Measurements from ENCODE around the gene CRYBB3. TPM values are rescaled to one million over a fixed set of nuclear protein-coding genes. Genes with fewer than 3 reads are reported as not detected.

Gene CRYBB3
- total RNA-seq, 4 donors from 2014 or later, result not detected

- Histone ChIP-seq H3K4me3 (replicated peaks in 1 of 3) (no peak overlapping the region), H3K4me1 (peaks cover 18 to 22% of the 10 kb centered on the region in 2 donors), H3K27me3 (no peaks in the 10 kb centered on the region), H3K27ac (peak overlapping the region in 2 of 3 donors; percentile 13 to 76), H3K9me3 (no peaks in the 10 kb centered on the region), H3K36me3 (peaks cover 15 to 30% of the 10 kb centered on the region in 2 donors)
- 60 to 65% methylated on average over 3 of the region's 3 CpGs for WGBS, 2 donors
- DNase-seq, result no peak
- intact Hi-C loops (cut with DNase I), result no loop called here
- TF ChIP-seq CTCF (IDR thresholded peaks at IDR 0.05) (no peak), POLR2A (IDR thresholded peaks at IDR 0.05) (no peak)
Observed at GRCh38 chr22:25186140-25186539, 13.5 kb upstream of the CRYBB3 start.

GRCh38 chr22:25187469-25187868 is 12.2 kb upstream of the CRYBB3 start:
- Histone ChIP-seq H3K27ac (no peak overlapping the region), H3K9me3 (no peaks in the 10 kb centered on the region), H3K4me1 (peaks cover 14 to 15% of the 10 kb centered on the region in 2 donors), H3K36me3 (peaks cover 15 to 38% of the 10 kb centered on the region in 2 donors), H3K27me3 (no peaks in the 10 kb centered on the region), H3K4me3 (replicated peaks in 1 of 3) (no peak overlapping the region)
- TF ChIP-seq CTCF (IDR thresholded peaks at IDR 0.05), result no peak
- TF ChIP-seq POLR2A (IDR thresholded peaks at IDR 0.05), result no peak
- no peak for DNase-seq
- WGBS, 2 donors, result 82 to 85% methylated on average over 6 of the region's 6 CpGs
- intact Hi-C loops (cut with DNase I), result no loop called here

- H3K27ac ChIP-seq, result no peak overlapping the region
- no peaks in the 10 kb centered on the region for H3K9me3 ChIP-seq
- no peak for TF ChIP-seq CTCF (IDR thresholded peaks at IDR 0.05)
- no peak for TF ChIP-seq POLR2A (IDR thresholded peaks at IDR 0.05)
- DNase-seq, result no peak
- intact Hi-C loops (cut with DNase I), result no loop called here
- no peaks in the 10 kb centered on the region for H3K27me3 ChIP-seq
- peaks cover 8 to 10% of the 10 kb centered on the region in 2 donors for H3K4me1 ChIP-seq
- no peak overlapping the region for H3K4me3 ChIP-seq (replicated peaks in 1 of 3)
- H3K36me3 ChIP-seq, result peaks cover 0 to 43% of the 10 kb centered on the region in 2 donors
- 82 to 83% methylated on average over 12 of the region's 12 CpGs for WGBS, 2 donors
Observed at GRCh38 chr22:25192406-25192805, 7.3 kb upstream of the CRYBB3 start.

GRCh38 chr22:25193130-25193529 is 6.5 kb upstream of the CRYBB3 start:
- TF ChIP-seq POLR2A (IDR thresholded peaks at IDR 0.05) (no peak), CTCF (IDR thresholded peaks at IDR 0.05) (no peak)
- peaks cover 8 to 14% of the 10 kb centered on the region in 2 donors for H3K4me1 ChIP-seq
- H3K4me3 ChIP-seq (replicated peaks in 1 of 3), result no peak overlapping the region
- no peak for DNase-seq
- WGBS, 2 donors, result 66 to 93% methylated on average over 4 of the region's 4 CpGs
- intact Hi-C loops (cut with DNase I), result no loop called here
- no peaks in the 10 kb centered on the region for H3K9me3 ChIP-seq
- H3K27me3 ChIP-seq, result no peaks in the 10 kb centered on the region
- no peak overlapping the region for H3K27ac ChIP-seq
- peaks cover 0 to 43% of the 10 kb centered on the region in 2 donors for H3K36me3 ChIP-seq

- Histone ChIP-seq H3K36me3 (peaks cover 0 to 43% of the 10 kb centered on the region in 2 donors), H3K27me3 (no peaks in the 10 kb centered on the region), H3K27ac (no peak overlapping the region), H3K4me3 (replicated peaks in 1 of 3) (no peak overlapping the region), H3K4me1 (peaks cover 8 to 18% of the 10 kb centered on the region in 2 donors), H3K9me3 (no peaks in the 10 kb centered on the region)
- WGBS, 2 donors, result 72 to 75% methylated on average over 3 of the region's 3 CpGs
- no peak for DNase-seq
- no peak for TF ChIP-seq CTCF (IDR thresholded peaks at IDR 0.05)
- no peak for TF ChIP-seq POLR2A (IDR thresholded peaks at IDR 0.05)
- intact Hi-C loops (cut with DNase I), result no loop called here
Observed at GRCh38 chr22:25193548-25193947, 6.1 kb upstream of the CRYBB3 start.

Data from thyroid gland (tissue), 4 donors.